Measurements from ENCODE around the gene WWOX.

DNA sequence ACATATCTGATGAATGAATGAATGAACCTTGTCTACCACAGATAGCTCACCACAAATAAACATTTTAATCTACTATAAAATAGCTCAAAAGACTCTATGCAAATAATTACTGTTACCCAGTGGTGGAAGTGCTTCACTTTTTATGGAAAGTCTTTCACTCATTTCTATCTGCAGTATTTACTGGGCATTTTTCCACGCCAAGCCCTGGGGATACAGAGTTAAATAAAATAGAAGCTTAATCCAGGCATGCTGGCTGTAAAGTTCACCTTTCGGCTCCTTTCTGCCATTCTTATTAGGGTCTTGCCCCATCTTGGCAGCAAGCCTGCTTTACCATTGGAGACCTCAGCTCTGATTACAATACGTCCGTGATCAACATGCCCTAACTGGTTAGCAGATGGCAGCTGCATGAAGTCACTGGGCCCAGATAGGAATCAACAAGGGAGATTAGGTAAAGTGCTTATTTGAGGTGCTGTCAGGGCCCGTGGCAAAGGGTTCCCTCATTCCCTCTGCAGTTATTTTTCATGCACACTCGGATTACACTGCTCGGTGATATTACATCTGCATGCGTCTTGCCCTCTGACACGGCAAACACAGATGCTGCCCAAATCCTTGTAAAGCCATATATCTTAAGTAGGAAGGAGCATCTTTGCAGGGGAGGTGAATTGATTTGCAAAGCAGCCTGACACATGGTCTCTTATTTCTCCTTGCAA is 648.9 kb downstream of the WWOX start:
- TF ChIP-seq CTCF (conservative IDR thresholded peaks at IDR 0.05 in 1 of 2, IDR thresholded peaks at IDR 0.05 in 1 of 2; ENCODE audit: extremely low read depth in 1 of 2, insufficient read depth in 1 of 2, low read depth in 1 of 2, low read length in 2 of 2): no peak
- TF ChIP-seq EZH2 (IDR thresholded peaks at IDR 0.05; ENCODE audit: borderline replicate concordance, low read length): no peak

Data from mammary epithelial cell (primary cell).